CD4-positive, alpha-beta memory T cell (primary cell): ENCODE data around the gene PTPN20. TPM values are rescaled to one million over a fixed set of nuclear protein-coding genes. Genes with fewer than 3 reads are reported as not detected.

Experiments used
- CTCF ChIA-PET: fragments of 350-600 bp; sonication (Branson Sonifier 250); formaldehyde crosslinking; loops from one replicate; lab custom pipeline; 2021; ENCODE audit warnings: inconsistent platforms; ENCODE audit not compliant: partially characterized antibody; lab: Charles Lee
- POLR2A ChIA-PET: fragments of 350-600 bp; sonication (Branson Sonifier 250); formaldehyde crosslinking; loops from one replicate; lab custom pipeline; 2021; ENCODE audit not compliant: partially characterized antibody; lab: Charles Lee
- DNase-seq, 5 donors: peaks; one replicate each; pipeline versions ENCODE4 v3.0.0 to v3.0.0-alpha.2; 2020 to 2022; ENCODE audit warnings: mixed read lengths in 1 of 5
- H3K27ac ChIP-seq: one replicate; pipeline ENCODE4 v1.7.0; 2013; ENCODE audit warnings: low read depth, low read length
- H3K27me3 ChIP-seq: 2 replicates; pipeline ENCODE4 v1.7.0; 2013; ENCODE audit warnings: mild to moderate bottlenecking, low read length, moderate library complexity; ENCODE audit not compliant: insufficient read depth
- H3K36me3 ChIP-seq: 2 replicates; pipeline ENCODE4 v1.7.0; 2013; ENCODE audit warnings: mild to moderate bottlenecking, low read length, moderate library complexity; ENCODE audit not compliant: insufficient read depth
- H3K4me1 ChIP-seq: 2 replicates; pipeline ENCODE4 v1.7.0; 2013; ENCODE audit warnings: mild to moderate bottlenecking, low read length, moderate library complexity; ENCODE audit not compliant: insufficient read depth
- H3K4me3 ChIP-seq, 2 donors: one replicate each; pipeline ENCODE4 v1.7.0; 2013; ENCODE audit warnings: low read length in 2 of 2, mild to moderate bottlenecking in 1 of 2
- H3K9me3 ChIP-seq, 2 donors: one replicate each; pipeline ENCODE4 v1.7.0; 2013; ENCODE audit warnings: low read length in 2 of 2, control low read depth in 1 of 2; ENCODE audit not compliant: control insufficient read depth in 1 of 2
- H3K27ac Mint-ChIP-seq, 7 donors: one replicate each; pipeline ENCODE4 v1.8.0; 2020 to 2021; ENCODE audit warnings: mixed read lengths in 7 of 7, mild to moderate bottlenecking in 6 of 7, inconsistent platforms in 3 of 7, moderate library complexity in 3 of 7
- H3K27me3 Mint-ChIP-seq, 2 donors: one replicate each; pipeline ENCODE4 v1.8.0; 2020 to 2021; ENCODE audit warnings: mixed read lengths in 2 of 2
- H3K36me3 Mint-ChIP-seq, 2 donors: one replicate each; pipeline ENCODE4 v1.8.0; 2020 to 2021; ENCODE audit warnings: mixed read lengths in 2 of 2, inconsistent platforms in 1 of 2, mild to moderate bottlenecking in 1 of 2
- H3K4me1 Mint-ChIP-seq, 4 donors: one replicate each; pipeline ENCODE4 v1.8.0; 2020 to 2021; ENCODE audit warnings: mixed read lengths in 4 of 4, mild to moderate bottlenecking in 1 of 4
- H3K4me3 Mint-ChIP-seq, 8 donors: one replicate each; pipeline ENCODE4 v1.8.0; 2020 to 2021; ENCODE audit warnings: mixed read lengths in 8 of 8, mild to moderate bottlenecking in 7 of 8, moderate library complexity in 6 of 8, inconsistent platforms in 3 of 8
- H3K9me3 Mint-ChIP-seq, 8 donors: one replicate each; pipeline ENCODE4 v1.8.0; 2020 to 2021; ENCODE audit warnings: mixed read lengths in 8 of 8, mild to moderate bottlenecking in 5 of 8, inconsistent platforms in 3 of 8, moderate library complexity in 1 of 8
- intact Hi-C: fragments of 100-400 bp; cut with micrococcal nuclease; formaldehyde crosslinking; loops from one replicate; pipeline ENCODE4 v1.15.1; 2023
- polyA plus RNA-seq, 2 donors: library from polyadenylated mRNA; unstranded; fragments of 300-500 nt; fragmentation: Illumina TruSeq; gene quantifications; one replicate each; pipeline ENCODE4 v1.2.3, GENCODE V29; 2021
- total RNA-seq, 2 experiments: library from RNA; stranded (reverse); gene quantifications; one replicate each; pipeline ENCODE4 v1.2.3, GENCODE V29; 2021

The PTPN20 gene
- total and polyA plus RNA-seq, 4 experiments from 2014 or later: 0.67 to 1.9 (median 0.99) TPM

DNA sequence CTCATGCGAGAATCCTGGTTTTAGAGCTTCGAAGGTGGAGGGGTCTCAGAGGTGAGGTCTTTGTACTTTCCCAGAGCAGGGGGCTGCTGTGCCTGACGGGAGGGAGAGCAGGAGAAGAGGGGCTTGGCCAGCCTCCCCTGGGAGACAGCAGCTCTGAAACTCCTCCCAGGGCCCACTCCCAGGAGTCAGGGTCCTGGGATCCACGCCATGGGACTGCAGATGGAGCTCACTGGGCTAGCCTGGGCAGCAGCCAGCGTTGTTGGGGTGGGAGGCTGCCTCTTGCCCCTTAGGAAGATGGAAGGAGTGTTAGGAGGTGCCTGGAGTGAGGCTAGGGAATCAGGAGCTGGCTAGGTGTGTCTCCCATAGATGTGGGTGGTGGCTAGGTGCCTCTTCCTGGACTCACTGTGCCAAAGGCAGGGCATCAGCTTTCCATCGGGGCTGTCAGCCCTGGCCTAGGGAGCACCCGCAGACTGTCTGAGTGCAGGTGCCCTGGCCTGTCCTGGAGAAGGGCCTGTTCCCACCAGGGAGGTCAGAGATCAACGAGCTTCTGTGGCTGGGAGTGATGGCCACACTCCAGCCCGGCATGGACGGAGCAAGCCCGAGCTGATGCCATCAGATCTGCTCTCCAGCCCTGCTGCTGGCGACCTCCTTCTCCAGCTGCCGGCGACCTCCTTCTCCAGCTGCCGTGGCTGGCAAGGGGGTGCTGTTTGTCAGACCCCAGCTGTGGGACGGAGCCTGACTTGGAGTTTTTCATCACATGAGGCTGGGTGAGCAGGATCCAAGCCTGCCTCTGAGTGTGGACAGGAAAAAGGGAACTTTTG is 111.3 kb downstream of the PTPN20 start:
- no peak overlapping the region for H3K4me3 ChIP-seq
- CTCF ChIA-PET: interaction anchor here (1.3 to 1.7 kb wide), 2 partner anchors 26 to 290 kb away, joined by 4 read pairs; no protein-coding TSS in a partner anchor
- no peak overlapping the region for H3K27ac Mint-ChIP-seq
- DNase-seq: peak in 1 of 5 donors; percentile 29
- H3K27me3 ChIP-seq: no peaks in the 10 kb centered on the region
- POLR2A ChIA-PET: no interaction called here
- H3K4me3 Mint-ChIP-seq: no peak overlapping the region
- no peaks in the 10 kb centered on the region for H3K9me3 Mint-ChIP-seq
- no peaks in the 10 kb centered on the region for H3K36me3 ChIP-seq
- no peaks in the 10 kb centered on the region for H3K9me3 ChIP-seq
- H3K36me3 Mint-ChIP-seq: no peaks in the 10 kb centered on the region
- intact Hi-C loops: no loop called here
- H3K27ac ChIP-seq: no peak overlapping the region
- H3K4me1 Mint-ChIP-seq: peaks cover 0 to 4% (median 2%) of the 10 kb centered on the region in 4 donors
- H3K4me1 ChIP-seq: peaks cover 6% of the 10 kb centered on the region
- H3K27me3 Mint-ChIP-seq: peaks cover 1% of the 10 kb centered on the region in 2 donors

DNA sequence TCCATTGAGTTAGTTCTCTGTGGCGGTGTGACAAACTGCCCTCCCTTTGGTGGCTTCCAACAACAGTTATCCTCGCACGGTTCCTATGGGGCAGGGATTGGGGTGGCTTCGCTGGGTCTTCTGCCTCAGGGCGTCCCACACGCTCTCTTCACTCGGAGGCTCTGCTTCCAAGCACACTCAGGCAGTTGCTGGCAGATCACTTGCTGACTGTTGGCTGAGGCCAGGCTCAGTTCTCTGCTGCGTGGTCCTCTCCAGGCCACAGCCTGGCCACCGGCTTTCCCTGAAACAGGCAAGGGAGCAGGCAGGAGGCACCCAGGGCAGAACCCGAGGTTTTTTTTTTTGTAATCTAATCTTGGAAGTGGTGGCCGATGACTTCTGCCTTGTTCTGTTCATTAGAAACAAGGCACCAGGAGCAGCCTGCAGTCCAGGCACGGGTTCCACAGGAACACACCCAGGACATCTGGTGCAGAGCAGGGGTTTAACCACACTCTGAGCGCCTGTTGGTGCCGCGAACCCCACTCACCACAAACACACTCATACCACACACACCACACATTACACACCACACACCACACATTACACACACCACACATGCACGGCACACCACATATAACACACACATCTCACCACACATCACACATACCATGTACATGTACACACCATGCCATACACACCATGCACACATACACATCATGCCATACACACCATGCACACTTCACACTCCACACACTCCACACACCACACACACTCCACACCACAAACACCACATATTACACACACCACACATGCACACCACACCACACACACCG is 112.2 kb downstream of the PTPN20 start:
- no peaks in the 10 kb centered on the region for H3K27me3 ChIP-seq
- H3K36me3 ChIP-seq: no peaks in the 10 kb centered on the region
- H3K27ac ChIP-seq: no peak overlapping the region
- no peak overlapping the region for H3K4me3 ChIP-seq
- no peaks in the 10 kb centered on the region for H3K9me3 ChIP-seq
- H3K27ac Mint-ChIP-seq: peak overlapping the region in 1 of 7 donors; percentile 9
- H3K36me3 Mint-ChIP-seq: no peaks in the 10 kb centered on the region
- intact Hi-C loops: loop anchor here (1.0 kb wide), 3 partner anchors 24 to 317 kb away; no protein-coding TSS in a partner anchor
- ChIA-PET POLR2A (no interaction called here), CTCF (interaction anchor here (0.9 to 3.3 kb wide), 5 partner anchors 10 to 318 kb away, joined by 3 to 101 read pairs (median 11); no protein-coding TSS in a partner anchor)
- peaks cover 0 to 1% of the 10 kb centered on the region in 2 donors for H3K27me3 Mint-ChIP-seq
- peaks cover 6% of the 10 kb centered on the region for H3K4me1 ChIP-seq
- no peaks in the 10 kb centered on the region for H3K9me3 Mint-ChIP-seq
- peaks cover 0 to 4% (median 2%) of the 10 kb centered on the region in 4 donors for H3K4me1 Mint-ChIP-seq
- no peak overlapping the region for H3K4me3 Mint-ChIP-seq
- peak in 1 of 5 donors; percentile 15 for DNase-seq

DNA sequence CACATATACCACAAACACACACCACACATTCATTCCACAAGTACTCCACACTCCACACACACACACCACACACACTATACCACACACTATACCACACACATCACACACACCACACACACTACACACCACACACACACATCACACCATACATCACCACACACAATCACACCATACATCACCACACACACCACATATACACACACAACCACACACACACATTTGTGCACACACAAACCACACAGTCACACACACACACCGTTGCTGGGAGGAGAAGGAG is 112.8 kb downstream of the PTPN20 start:
- Histone ChIP-seq H3K27me3 (no peaks in the 10 kb centered on the region), H3K36me3 (no peaks in the 10 kb centered on the region), H3K4me3 (no peak overlapping the region), H3K9me3 (no peaks in the 10 kb centered on the region), H3K27ac (no peak overlapping the region), H3K4me1 (peaks cover 6% of the 10 kb centered on the region)
- ChIA-PET CTCF (interaction anchor here (0.6 to 3.3 kb wide), 25 partner anchors 8 to 418 kb away, joined by 3 to 101 read pairs (median 5); no protein-coding TSS in a partner anchor), POLR2A (interaction anchor here (0.6 kb wide), 1 partner anchor 288 kb away, joined by 4 read pairs; no protein-coding TSS in a partner anchor)
- no peak for DNase-seq
- H3K36me3 Mint-ChIP-seq: no peaks in the 10 kb centered on the region
- peaks cover 0 to 4% (median 2%) of the 10 kb centered on the region in 4 donors for H3K4me1 Mint-ChIP-seq
- no peaks in the 10 kb centered on the region for H3K9me3 Mint-ChIP-seq
- intact Hi-C loops: loop anchor here (1.0 kb wide), 3 partner anchors 23 to 316 kb away; no protein-coding TSS in a partner anchor
- no peak overlapping the region for H3K27ac Mint-ChIP-seq
- no peak overlapping the region for H3K4me3 Mint-ChIP-seq
- H3K27me3 Mint-ChIP-seq: peaks cover 0 to 1% of the 10 kb centered on the region in 2 donors

DNA sequence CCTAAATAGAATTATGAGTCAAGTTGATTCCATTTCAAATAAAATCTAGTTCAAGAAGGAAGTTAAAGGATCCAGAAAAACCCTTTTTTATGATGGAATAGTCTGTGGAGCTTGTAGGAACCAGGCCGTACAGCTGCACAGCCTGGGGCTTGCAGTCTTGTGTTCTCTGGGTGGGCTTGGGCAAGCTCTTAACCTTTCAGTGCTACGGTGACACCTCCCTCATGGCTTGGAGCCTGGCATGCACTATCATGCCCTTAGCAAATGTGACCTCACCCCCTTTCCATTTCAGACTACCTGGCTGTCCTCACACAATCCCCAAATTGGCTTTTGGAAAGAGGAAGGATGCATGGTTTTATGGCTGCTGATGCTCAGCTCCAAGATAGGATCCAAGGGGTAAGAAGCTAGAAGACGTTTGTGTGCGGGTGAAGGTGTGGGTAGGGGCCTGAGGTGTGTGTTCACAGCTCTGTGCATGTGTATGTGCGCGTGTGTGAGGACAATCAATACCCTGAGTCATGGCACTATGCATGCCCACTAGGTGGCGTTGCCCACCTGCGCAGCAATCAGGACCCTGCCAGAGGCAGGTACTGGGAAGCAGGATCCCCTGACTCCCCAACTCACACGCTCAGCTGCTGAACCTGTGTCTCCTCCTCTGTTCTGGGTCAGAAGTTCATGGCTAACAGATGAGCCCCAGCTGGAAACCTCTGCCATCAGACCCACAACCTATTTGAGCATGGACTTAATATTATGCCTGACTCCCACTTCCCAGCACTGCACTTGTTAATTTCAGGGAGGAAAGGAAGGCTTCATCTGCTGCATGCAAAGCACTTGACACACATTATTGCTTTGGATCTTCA is 113.4 kb downstream of the PTPN20 start:
- Mint-ChIP-seq H3K27ac (peak overlapping the region in 2 of 7 donors; percentile 21 to 74), H3K4me3 (no peak overlapping the region)

DNA sequence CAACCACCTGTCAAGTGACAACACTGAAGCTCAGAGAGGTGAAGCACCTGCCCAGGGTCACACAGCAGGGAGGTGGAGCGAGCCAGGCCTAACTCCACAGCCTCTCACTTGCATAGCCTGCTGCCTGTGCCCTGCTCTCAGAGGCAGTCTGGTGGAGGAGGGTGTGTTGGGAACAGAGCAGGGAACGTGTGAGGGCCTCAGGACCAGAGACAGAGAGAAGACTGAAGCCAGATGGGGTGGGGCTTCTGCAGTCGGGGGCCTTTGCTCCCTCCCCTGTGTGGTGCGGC is 114.0 kb downstream of the PTPN20 start:
- ChIA-PET POLR2A (interaction anchor here (1.4 kb wide), 1 partner anchor 287 kb away, joined by 4 read pairs; no protein-coding TSS in a partner anchor), CTCF (interaction anchor here (0.5 to 3.3 kb wide), 31 partner anchors 8 to 416 kb away, joined by 3 to 101 read pairs (median 5); no protein-coding TSS in a partner anchor)
- no peak overlapping the region for H3K4me3 ChIP-seq
- H3K4me3 Mint-ChIP-seq: no peak overlapping the region
- H3K4me1 Mint-ChIP-seq: peaks cover 0 to 4% (median 2%) of the 10 kb centered on the region in 4 donors
- no peak for DNase-seq
- H3K27me3 Mint-ChIP-seq: peaks cover 0 to 1% of the 10 kb centered on the region in 2 donors
- H3K27ac ChIP-seq: no peak overlapping the region
- peaks cover 6% of the 10 kb centered on the region for H3K4me1 ChIP-seq
- H3K9me3 ChIP-seq: no peaks in the 10 kb centered on the region
- no peaks in the 10 kb centered on the region for H3K27me3 ChIP-seq
- intact Hi-C loops: no loop called here
- H3K27ac Mint-ChIP-seq: no peak overlapping the region
- no peaks in the 10 kb centered on the region for H3K36me3 Mint-ChIP-seq
- H3K36me3 ChIP-seq: no peaks in the 10 kb centered on the region
- H3K9me3 Mint-ChIP-seq: no peaks in the 10 kb centered on the region

More for the DNA sequence above, 113.4 kb downstream of the PTPN20 start:
- intact Hi-C loops: loop anchor here (1.0 kb wide), 3 partner anchors 23 to 316 kb away; no protein-coding TSS in a partner anchor
- no peaks in the 10 kb centered on the region for H3K9me3 Mint-ChIP-seq
- H3K27me3 ChIP-seq: no peaks in the 10 kb centered on the region
- ChIA-PET POLR2A (interaction anchor here (0.6 to 1.4 kb wide), 2 partner anchors 287 kb away, joined by 4 read pairs; no protein-coding TSS in a partner anchor), CTCF (interaction anchor here (0.5 to 3.3 kb wide), 38 partner anchors 8 to 417 kb away, joined by 3 to 101 read pairs (median 4); no protein-coding TSS in a partner anchor)
- H3K27ac ChIP-seq: no peak overlapping the region
- H3K4me1 ChIP-seq: peaks cover 6% of the 10 kb centered on the region
- no peak overlapping the region for H3K4me3 ChIP-seq
- H3K36me3 Mint-ChIP-seq: no peaks in the 10 kb centered on the region
- no peaks in the 10 kb centered on the region for H3K36me3 ChIP-seq
- H3K9me3 ChIP-seq: no peaks in the 10 kb centered on the region
- peak in 4 of 5 donors; percentile 51 to 62 (median 55) for DNase-seq
- H3K4me1 Mint-ChIP-seq: peaks cover 0 to 4% (median 2%) of the 10 kb centered on the region in 4 donors
- H3K27me3 Mint-ChIP-seq: peaks cover 0 to 1% of the 10 kb centered on the region in 2 donors

DNA sequence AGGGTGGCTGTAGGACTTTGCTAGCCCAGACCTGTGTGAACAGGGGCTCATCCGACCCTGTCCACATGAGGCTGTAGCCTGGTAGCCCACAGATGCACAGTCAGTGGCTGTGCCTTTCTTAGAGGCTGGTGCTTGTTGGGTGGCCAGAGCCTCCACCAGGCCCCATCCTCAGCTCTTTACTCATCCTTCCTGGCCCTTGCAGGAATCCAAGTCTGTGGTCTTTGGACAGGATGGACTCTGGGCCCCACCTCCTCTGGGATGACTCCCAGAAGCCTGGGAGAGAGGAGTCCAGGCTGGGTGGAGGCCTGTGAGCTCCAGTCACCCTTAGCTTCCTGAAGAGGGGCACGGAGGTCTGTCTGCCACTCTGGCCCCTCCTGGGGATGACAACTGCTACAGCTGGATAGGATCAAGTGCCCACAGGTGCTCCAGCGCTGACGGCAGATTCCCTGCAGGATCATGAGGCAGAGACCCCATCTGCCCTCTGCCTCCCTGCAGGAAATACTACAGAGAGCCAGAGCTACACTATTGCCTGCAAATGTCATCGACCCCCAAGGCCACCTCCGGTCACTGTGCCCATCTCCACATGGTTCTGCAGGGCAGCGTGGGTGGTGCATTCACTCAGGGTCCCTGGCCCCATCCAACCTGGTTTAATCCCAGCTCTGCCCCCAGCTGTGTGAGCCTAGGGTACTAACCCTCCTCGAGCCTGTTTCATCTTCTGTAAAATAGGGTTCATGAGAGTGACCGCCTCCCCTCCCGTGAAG is 114.5 kb downstream of the PTPN20 start:
- intact Hi-C loops: no loop called here
- H3K9me3 ChIP-seq: no peaks in the 10 kb centered on the region
- peaks cover 6% of the 10 kb centered on the region for H3K4me1 ChIP-seq
- Mint-ChIP-seq H3K4me1 (peaks cover 0 to 4% (median 2%) of the 10 kb centered on the region in 4 donors), H3K27me3 (peaks cover 0 to 1% of the 10 kb centered on the region in 2 donors), H3K9me3 (no peaks in the 10 kb centered on the region), H3K4me3 (no peak overlapping the region), H3K27ac (peak overlapping the region in 1 of 7 donors; percentile 35), H3K36me3 (no peaks in the 10 kb centered on the region)
- H3K36me3 ChIP-seq: no peaks in the 10 kb centered on the region
- no peak for DNase-seq
- H3K27ac ChIP-seq: no peak overlapping the region
- POLR2A ChIA-PET: interaction anchor here (1.4 kb wide), 1 partner anchor 286 kb away, joined by 4 read pairs; no protein-coding TSS in a partner anchor
- no peaks in the 10 kb centered on the region for H3K27me3 ChIP-seq
- CTCF ChIA-PET: interaction anchor here (0.7 to 3.3 kb wide), 21 partner anchors 8 to 321 kb away, joined by 3 to 101 read pairs (median 6); no protein-coding TSS in a partner anchor
- no peak overlapping the region for H3K4me3 ChIP-seq
